GM18526 (cell line): ENCODE results near the gene NFKB2.

Experiments
- POLR2A ChIP-seq: IDR thresholded peaks from 3 replicates; pipeline ENCODE4 v1.6.1; 2011; ENCODE audit not compliant: insufficient read length; ENCODE audit errors: extremely low read depth

NFKB2 gene

DNA sequence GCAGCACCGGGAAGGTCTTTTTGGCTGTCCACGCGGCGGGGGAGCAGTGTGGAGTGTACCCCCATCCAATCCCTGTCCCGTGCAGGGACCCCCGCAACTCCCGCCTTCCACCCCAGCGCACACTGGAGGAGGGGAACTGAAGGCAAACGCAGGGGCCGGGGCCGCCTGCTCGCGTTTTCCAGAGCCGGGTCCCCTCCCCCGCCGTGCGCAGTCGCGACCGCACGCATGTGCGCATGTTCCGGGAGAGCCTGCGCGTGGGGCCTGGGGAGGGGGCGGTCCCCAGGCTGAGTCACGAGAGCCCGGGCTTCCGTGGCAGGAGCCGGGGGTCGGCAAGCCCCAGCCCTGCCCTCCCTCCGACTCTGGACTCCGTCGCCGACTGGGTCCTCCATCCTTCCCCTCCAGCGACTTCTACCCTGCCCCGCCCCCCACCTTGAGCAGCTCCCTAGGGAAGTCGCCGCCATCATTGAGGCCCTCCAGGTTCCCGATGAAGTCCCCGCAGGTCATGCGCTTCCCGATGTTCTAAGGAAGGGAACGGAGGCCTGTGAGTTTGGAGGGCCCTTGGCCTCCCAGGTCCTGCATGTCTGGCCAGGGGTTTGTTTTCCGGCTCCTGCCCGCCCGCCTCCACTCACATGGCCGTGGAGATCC lies 15.0 kb downstream of the NFKB2 start:
- no peak for TF ChIP-seq POLR2A

DNA sequence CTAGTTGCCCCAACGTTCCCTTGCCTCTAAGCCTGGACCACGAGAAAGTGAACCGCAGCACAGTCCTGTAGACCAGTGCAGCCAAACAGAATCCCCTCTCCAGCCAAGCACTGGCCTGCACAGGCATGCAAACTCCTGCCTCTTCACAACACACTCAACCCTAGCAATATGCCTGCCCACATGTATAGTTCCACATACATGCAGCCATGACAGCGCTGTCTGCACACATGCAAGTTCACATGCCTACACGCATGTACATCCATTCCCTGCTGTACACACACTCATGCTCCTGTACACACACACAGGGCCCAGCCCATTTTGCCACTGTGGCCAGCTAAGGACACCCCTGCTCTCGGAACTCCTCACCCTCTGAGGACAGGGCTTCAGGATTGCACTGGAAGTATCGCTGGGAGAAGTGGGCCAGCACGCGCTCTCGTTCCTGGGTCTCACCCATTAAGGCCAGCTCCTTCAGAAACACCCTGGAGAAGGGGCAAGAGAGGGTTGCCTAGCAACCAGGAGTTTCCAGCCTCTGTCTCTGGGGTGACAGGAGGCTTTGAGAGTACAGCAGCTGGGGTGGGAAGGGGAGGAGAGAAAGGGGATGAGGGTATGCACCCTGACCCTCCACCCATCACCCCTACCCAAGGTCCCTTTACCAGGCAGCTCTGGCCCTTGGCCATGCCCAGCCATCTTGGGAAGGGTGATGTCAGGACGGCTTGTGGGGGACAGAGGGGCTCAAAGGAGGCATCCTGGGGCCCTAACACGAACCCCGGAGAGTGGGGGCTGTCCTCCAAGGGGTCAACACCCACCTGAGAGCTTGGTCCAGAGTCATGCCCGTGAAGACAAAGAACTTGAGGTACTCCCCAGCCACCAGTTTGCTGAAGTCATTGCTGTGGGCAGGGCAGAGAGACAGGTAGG lies 16.1 kb downstream of the NFKB2 start:
- TF ChIP-seq POLR2A = no peak

DNA sequence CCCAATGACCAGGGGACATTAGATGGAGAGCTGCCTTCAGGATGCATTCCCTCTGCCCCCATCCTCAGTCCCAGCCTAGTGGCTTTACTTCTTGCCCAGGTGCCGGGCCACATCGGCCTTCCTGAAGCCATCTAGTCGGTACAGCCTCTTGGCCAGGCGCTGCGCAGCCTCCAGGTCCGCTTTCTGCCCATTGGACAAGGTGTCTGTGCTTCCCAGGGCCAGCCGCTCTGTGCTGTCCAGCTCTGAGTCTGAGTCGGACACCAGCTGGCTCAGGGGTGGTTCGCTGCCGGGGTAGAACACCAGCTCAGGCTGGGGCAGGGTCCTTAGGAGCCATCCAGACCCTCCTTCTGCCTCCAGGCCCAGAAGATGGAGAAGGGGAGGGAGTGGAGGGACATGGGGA lies 16.8 kb downstream of the NFKB2 start:
- no peak for TF ChIP-seq POLR2A

DNA sequence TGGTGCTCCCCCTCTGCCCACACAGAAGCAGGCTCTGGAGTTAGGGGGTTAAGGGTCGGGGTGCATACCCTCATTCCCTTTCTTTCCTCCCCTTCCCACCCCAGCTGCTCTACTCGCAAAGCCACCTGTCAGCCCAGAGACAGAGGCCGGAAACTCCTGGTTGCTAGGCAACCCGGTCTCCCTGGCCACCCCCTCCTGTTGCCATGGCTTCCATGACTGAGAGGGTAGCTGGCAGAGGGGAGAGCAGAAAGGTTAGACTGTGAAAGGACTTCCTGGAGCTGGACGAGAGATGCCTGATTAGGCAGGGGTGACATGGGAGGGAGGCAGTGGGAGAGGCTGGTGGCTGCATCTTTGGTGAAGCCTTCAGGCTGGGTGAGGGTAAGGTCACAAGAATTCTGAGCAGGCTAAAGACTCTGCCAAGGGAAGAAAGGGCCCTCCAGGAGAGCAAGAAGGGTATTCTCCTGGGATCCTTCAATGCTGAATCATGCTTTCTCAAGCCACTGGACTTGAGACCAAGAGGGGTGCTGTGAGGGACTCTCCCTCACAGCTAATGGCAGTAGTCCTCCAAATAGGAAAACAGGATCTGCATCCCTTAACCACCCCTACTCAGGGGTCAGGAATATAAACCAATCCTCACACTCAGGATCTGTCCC lies 17.7 kb downstream of the NFKB2 start:
- TF ChIP-seq POLR2A = no peak

DNA sequence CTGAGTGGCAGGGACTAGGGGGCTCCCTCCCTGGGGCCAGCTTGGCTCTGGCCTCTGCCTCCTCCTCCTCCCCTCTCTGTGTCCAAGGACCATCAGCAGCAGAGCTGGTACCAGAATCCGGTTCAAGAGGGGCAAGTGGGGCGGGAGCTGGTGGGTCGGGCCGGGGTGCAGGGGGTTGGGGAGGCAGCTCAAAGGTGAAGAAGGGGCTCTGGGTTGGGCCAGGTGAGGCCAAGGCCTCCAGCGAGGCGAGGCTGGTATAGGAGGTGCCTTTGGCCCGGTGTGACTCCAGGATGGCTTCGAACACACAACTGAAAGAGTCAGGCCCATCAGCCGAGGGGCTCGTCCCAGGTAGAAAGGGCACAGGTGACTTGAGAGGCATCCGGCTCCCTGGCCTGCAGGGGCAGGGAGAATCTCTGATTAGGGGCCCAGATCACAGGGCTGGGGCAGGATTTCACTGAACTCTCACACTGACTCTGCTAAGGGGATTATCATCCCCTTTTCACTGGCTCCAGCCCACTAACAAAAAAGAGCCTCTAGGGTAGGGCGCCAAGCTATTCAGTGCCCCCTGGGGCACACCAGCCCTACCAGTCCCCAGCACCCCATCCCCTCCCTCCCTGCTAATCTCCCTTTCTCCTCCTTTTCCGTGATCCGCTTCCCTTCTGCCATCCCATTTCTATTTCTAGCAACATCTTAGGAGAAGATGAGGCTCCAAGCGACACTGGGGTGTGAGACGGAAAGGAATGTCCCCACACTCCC lies 18.5 kb downstream of the NFKB2 start:
- TF ChIP-seq POLR2A = no peak

DNA sequence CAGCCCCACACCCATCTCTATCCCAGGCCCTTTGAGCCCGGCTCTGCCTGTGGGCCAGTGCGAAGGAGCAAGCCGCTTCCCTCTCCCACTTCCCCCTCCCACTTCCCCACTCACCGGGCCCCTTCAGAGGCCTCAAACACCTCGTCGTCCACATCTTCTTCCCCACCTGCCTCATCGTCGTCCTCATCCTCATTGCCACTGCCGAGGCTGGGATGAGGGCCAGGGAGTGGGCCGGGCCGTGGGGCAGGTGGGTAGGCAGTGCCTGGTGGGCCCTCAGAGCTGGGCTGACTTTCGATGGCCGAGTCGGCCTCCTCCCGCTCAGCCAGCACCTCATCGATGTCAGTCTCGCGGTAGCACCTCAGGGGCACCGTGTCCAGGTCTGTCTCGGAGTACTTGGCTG lies 19.2 kb downstream of the NFKB2 start:
- TF ChIP-seq POLR2A = no peak

DNA sequence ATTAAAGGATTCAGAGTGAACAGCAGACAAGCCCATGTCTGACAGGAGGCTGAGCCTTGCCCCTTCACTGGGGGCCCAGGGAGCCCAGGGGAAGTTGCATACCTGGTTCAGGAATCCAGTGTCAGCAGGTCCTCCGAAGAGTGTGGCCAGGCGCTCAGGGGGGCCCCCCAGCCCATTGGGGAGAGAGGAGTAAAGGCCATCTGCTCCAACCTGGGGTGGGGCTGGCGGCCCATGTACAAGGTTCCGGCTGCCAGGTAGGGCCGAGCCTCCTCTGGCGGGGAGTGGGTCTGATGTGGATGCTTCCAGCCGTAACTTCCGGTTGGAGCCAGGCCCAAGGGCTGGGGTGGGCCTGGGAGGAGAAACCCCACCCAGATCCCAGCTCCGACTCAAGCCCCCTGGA lies 20.8 kb downstream of the NFKB2 start:
- TF ChIP-seq POLR2A = no peak

DNA sequence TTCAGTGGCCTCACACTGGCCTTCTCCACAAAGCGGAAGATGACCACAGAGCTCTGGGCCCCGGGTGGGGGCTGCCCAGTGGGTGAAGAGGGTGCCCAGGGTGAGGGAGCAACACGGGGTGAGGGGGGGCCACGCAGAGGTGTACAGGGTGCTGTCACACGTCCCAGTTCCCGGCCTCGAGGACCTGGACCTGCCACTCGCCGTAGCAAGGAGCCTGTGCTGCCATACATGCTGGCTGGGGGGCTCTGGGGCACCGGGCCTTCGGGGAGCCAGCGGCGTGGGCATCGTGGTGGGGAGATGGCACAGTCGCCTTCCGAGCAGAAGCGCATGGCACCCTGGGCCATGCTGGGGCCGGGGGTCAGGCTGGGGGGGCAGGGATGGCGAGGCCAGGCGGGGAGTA lies 21.2 kb downstream of the NFKB2 start:
- no peak for TF ChIP-seq POLR2A

DNA sequence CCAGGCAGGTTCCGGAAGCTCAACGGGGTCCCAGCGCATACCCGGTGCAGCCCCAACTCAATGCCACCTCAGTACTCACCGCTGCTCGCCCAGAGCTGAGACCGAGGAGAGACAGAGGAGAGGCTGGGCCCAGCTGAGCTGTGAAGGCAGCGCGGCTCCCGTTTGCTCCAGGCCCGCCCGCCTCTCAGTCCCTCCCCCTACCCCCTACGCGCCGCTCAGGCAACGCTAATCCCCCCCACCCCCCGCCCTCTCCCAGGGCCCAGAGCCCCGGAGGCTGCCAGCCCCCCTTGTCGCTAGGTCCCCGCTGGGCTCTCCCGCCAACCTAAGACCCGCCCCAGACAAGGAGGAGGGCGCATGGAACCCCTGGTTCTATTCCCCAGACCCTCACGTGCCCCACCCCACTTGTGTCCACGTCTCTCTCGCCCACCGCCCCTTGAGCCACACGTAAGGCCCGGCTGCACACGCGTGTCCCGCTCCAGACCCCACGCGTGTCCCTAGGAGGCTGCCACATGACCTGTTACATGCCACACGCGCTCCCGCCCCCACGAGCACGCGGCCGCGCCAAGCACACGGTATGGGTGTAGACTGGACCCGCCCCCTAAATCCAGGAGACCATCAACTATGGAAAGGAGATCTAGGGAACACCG lies 23.2 kb downstream of the NFKB2 start, which contains the start of gene PSD:
Gene PSD, minus strand, starts transcription at position 164 of the 647 bp plus-strand sequence. CDS start 1,747 bp downstream, outside the sequence.
- TF ChIP-seq POLR2A = no peak

DNA sequence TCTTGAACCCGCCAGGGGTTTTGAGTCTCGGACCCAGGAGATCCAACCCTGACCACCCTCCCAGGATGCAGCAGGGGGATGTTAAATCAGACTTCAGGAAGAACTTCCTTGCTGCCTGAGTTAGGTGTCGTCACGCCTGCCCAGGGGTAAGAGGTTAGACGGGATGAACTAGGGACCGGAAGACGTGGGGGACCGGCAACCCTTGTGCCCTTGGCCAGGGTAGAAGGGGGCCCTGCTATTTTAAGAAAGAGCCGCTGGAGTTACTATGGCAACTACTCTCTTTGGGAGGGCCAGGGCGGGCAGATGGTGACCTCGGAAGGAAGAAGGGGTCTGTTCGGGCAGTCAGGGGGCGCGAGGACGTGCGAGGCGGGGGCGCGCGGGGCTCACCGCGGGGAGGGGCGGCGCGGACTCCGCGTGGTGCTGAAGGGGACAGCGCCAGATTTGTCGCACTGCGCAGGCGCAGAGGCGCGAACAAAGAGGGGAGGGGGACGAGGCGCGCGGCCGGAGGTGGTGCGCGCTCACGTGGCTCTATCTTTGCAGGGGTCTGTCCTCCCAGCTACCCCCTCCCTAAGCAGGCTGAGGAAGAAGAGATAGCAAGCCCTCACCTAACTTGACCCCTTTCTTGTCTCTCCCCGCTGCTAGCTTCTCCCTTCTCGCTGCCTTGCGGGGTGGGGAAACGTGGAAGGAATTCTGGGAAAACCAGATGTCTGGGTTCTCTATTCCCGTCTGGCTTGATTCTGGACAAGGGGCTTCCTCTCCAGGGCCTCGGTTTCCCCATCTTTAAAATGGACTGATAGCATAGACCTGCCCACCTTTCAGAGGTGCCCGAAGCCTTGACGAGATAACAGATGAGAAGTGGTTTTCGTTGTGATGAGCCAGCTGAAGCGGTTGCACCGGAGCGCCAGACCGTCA lies 24.0 kb downstream of the NFKB2 start:
- TF ChIP-seq POLR2A = no peak

DNA sequence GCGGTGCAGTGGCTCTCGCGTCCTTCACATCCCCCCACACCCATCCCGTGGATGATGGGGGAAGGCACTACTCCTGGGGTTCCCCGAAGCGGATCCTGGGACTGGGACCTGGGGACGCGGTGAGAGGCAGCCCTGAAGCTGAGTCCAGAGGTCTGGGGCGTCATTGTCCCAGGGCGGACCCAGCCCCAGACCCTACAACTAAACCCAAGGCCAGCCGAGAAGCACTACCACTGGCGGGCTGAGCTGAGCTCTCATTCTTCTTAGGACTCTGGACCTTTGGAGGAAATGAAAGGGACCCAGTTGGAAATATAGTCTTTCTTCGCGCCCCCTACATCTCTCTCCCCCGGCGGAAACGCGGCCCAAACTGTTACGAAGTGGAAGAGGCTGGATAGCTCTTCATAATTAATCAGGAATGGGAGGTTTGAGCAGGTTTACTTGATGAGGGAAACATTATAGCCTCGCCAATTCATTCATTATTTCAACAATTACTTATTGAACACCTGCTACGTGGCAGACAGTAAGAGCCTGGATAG lies 24.7 kb downstream of the NFKB2 start:
- no peak for TF ChIP-seq POLR2A

DNA sequence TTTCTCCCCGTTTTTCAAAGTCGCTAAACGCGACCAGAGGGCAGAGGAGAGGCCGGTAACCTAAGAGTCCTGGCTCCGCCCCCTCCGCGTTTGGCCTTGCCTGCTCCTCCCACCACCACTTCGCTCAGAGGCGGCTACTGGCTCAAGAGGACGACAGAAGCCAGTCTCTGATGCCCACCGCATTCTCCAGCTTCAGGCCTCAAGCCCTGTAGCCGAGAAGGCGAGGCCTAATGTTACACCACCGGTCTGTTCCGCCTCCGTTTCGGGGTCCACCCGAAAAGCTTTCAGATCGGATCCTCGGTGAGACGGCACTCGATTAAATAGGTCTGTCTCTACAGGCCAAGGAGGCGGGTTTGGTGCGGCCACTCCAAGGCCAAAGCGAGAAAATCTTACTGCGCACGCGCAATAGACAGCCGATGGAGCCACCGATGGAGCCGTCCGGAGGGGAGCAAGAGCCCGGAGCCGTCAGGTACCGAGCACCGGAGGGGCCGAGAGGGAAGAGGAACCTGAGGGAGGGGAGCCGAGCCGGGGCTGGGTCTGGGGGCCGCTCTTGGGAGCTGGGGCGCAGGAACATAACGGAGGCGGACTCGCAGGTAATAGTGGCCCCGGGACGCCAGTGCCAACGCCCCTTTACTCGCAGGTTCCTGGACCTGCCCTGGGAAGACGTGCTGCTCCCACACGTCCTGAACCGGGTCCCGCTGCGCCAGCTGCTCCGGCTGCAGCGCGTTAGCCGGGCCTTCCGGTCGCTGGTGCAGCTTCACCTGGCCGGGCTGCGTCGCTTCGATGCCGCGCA lies 25.4 kb downstream of the NFKB2 start, which contains the start of gene FBXL15:
Gene FBXL15, plus strand, starts transcription at position 123 of the 793 bp plus-strand sequence. Its CDS starts 294 bp downstream, at position 417.
- peak; percentile 60 for TF ChIP-seq POLR2A

DNA sequence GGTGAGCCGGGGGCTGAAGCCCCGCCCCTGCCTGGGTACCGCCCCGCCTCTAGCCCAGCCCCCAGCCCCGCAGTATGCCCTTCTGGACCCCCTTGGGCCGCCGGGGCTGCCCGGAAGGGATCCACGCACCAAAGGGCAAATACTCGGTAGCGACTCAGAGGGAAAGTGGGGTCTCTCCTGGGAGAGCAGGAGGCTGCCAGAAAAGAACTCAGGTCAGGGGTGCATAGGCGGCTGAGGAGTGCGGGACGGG lies 25.9 kb downstream of the NFKB2 start:
- TF ChIP-seq POLR2A = no peak
